ENCODE measurements around the gene LINGO3. TPM values are rescaled to one million over a fixed set of nuclear protein-coding genes. Genes with fewer than 3 reads are reported as not detected.

Gene LINGO3
- total RNA-seq, 6 donors from 2014 or later = 0.10 to 0.61 (median 0.17) TPM; not detected in 3

- WGBS, 2 donors = 33 to 54% methylated on average over 9 to 28 of the region's 28 CpGs
- H3K27me3 ChIP-seq = peaks cover 0 to 30% (median 22%) of the 10 kb centered on the region in 4 donors
- ATAC-seq (ENCODE audit: low FRiP score in 2 of 2) (peak in 1 of 2 donors; percentile 27), DNase-seq (no peak)
- peak overlapping the region; percentile 86 to 87 (median 87) for H3K27ac ChIP-seq
- H3K9me3 ChIP-seq = no peaks in the 10 kb centered on the region
- peak overlapping the region in 3 of 4 donors; percentile 47 to 59 (median 51) for H3K4me3 ChIP-seq
- TF ChIP-seq EP300 (IDR thresholded peaks at IDR 0.05) = no peak
- TF ChIP-seq CTCF (IDR thresholded peaks at IDR 0.05) = no peak
- no peak for TF ChIP-seq POLR2A (IDR thresholded peaks at IDR 0.05)
- peaks cover 22 to 34% (median 32%) of the 10 kb centered on the region in 4 donors for H3K4me1 ChIP-seq
- H3K36me3 ChIP-seq = no peaks in the 10 kb centered on the region
Measured at GRCh38 chr19:2288818-2289713, 18.9 kb downstream of the LINGO3 start.

- Histone ChIP-seq H3K36me3 (no peaks in the 10 kb centered on the region), H3K27ac (peak overlapping the region; percentile 86 to 87 (median 87)), H3K9me3 (no peaks in the 10 kb centered on the region), H3K4me1 (peaks cover 22 to 33% (median 31%) of the 10 kb centered on the region in 4 donors), H3K27me3 (peaks cover 0 to 30% (median 22%) of the 10 kb centered on the region in 4 donors), H3K4me3 (no peak overlapping the region)
- TF ChIP-seq POLR2A (IDR thresholded peaks at IDR 0.05) (no peak), POLR2AphosphoS5 (IDR thresholded peaks at IDR 0.05) (no peak), EP300 (IDR thresholded peaks at IDR 0.05) (no peak), CTCF (IDR thresholded peaks at IDR 0.05) (no peak)
- WGBS, 2 donors = 89% methylated on average over 14 to 15 of the region's 17 CpGs
- ATAC-seq (ENCODE audit: low FRiP score in 2 of 2) = no peak
- DNase-seq = no peak
Measured at GRCh38 chr19:2288338-2288817, 19.6 kb downstream of the LINGO3 start.

- Histone ChIP-seq H3K27me3 (peaks cover 0 to 30% (median 22%) of the 10 kb centered on the region in 4 donors), H3K27ac (peak overlapping the region; percentile 86 to 87 (median 87))
- 67 to 69% methylated on average over 6 to 13 of the region's 13 CpGs for WGBS, 2 donors
Measured at GRCh38 chr19:2287585-2288337, 20.2 kb downstream of the LINGO3 start.

GRCh38 chr19:2286402-2287140 is 21.4 kb downstream of the LINGO3 start:
- Histone ChIP-seq H3K9me3 (no peaks in the 10 kb centered on the region), H3K36me3 (no peaks in the 10 kb centered on the region), H3K4me3 (no peak overlapping the region), H3K27ac (no peak overlapping the region), H3K27me3 (peaks cover 0 to 26% (median 19%) of the 10 kb centered on the region in 4 donors), H3K4me1 (peaks cover 27 to 43% (median 42%) of the 10 kb centered on the region in 4 donors)
- WGBS, 2 donors = 87% methylated on average over 11 to 20 of the region's 20 CpGs
- DNase-seq (no peak), ATAC-seq (ENCODE audit: low FRiP score in 2 of 2) (no peak)
- TF ChIP-seq EP300 (IDR thresholded peaks at IDR 0.05) = no peak

More at GRCh38 chr19:2287585-2288337, 20.2 kb downstream of the LINGO3 start:
- TF ChIP-seq POLR2A (IDR thresholded peaks at IDR 0.05) = no peak
- H3K36me3 ChIP-seq = no peaks in the 10 kb centered on the region
- peaks cover 22 to 36% (median 33%) of the 10 kb centered on the region in 4 donors for H3K4me1 ChIP-seq
- H3K9me3 ChIP-seq = no peaks in the 10 kb centered on the region
- DNase-seq (no peak), ATAC-seq (ENCODE audit: low FRiP score in 2 of 2) (no peak)
- no peak overlapping the region for H3K4me3 ChIP-seq

GRCh38 chr19:2283835-2284507 is 24.0 kb downstream of the LINGO3 start:
- WGBS, 2 donors = 92 to 94% methylated on average over 7 to 8 of the region's 8 CpGs
- TF ChIP-seq EP300 (IDR thresholded peaks at IDR 0.05) (no peak), POLR2A (IDR thresholded peaks at IDR 0.05) (no peak), POLR2AphosphoS5 (IDR thresholded peaks at IDR 0.05) (no peak), CTCF (IDR thresholded peaks at IDR 0.05) (no peak)
- Histone ChIP-seq H3K36me3 (no peaks in the 10 kb centered on the region), H3K9me3 (no peaks in the 10 kb centered on the region), H3K27ac (peak overlapping the region in 1 of 4 donors; percentile 84), H3K27me3 (no peaks in the 10 kb centered on the region), H3K4me1 (peaks cover 9 to 24% (median 18%) of the 10 kb centered on the region in 4 donors), H3K4me3 (no peak overlapping the region)
- DNase-seq = no peak
- ATAC-seq (ENCODE audit: low FRiP score in 2 of 2) = no peak
